ENCODE measurements around the gene ENTPD1.

ENTPD1 gene

GRCh38 chr10:95840681-95841080 lies 84.7 kb downstream of the ENTPD1 start:
- no peak for TF ChIP-seq CTCF (IDR thresholded peaks at IDR 0.05; ENCODE audit: borderline replicate concordance, insufficient read depth, low read depth, low read length)
- H3K4me3 ChIP-seq (ENCODE audit: low read depth, low read length): no peak overlapping the region

GRCh38 chr10:95841661-95842498 lies 85.9 kb downstream of the ENTPD1 start:
- H3K4me3 ChIP-seq (ENCODE audit: low read depth, low read length): no peak overlapping the region
- peak; percentile 32; the same call in 1 of the 2 replicates for TF ChIP-seq CTCF (IDR thresholded peaks at IDR 0.05; ENCODE audit: borderline replicate concordance, insufficient read depth, low read depth, low read length)

- no peak overlapping the region for H3K4me3 ChIP-seq (ENCODE audit: low read depth, low read length)
- no peak for TF ChIP-seq CTCF (IDR thresholded peaks at IDR 0.05; ENCODE audit: borderline replicate concordance, insufficient read depth, low read depth, low read length)
Observed at GRCh38 chr10:95845411-95845810, 89.4 kb downstream of the ENTPD1 start.

DNA sequence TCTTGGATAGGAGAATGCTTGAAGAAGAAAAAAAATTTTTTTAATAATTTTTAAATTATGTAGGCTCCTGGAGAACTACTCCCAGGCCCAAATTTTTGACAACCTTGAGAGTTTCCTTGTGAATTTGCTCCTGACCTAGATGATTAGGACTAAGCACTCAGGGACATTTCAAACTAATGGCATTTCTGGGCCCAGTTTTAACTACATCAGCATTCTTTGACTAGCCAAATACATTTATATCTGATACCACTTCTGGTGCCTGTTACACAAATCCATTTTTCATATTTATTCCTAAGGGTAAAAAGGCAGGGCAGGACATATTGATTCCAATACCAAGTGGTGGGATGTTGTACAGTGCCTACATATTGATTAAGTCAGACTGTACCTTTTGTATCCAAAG lies 91.0 kb downstream of the ENTPD1 start:
- no peak overlapping the region for H3K4me3 ChIP-seq (ENCODE audit: low read depth, low read length)
- no peak for TF ChIP-seq CTCF (IDR thresholded peaks at IDR 0.05; ENCODE audit: borderline replicate concordance, insufficient read depth, low read depth, low read length)

GRCh38 chr10:95848841-95849240 lies 92.9 kb downstream of the ENTPD1 start:
- TF ChIP-seq CTCF (IDR thresholded peaks at IDR 0.05; ENCODE audit: borderline replicate concordance, insufficient read depth, low read depth, low read length): no peak

GRCh38 chr10:95850791-95851190 lies 94.8 kb downstream of the ENTPD1 start:
- H3K4me3 ChIP-seq (ENCODE audit: low read depth, low read length): no peak overlapping the region
- no peak for TF ChIP-seq CTCF (IDR thresholded peaks at IDR 0.05; ENCODE audit: borderline replicate concordance, insufficient read depth, low read depth, low read length)

More at GRCh38 chr10:95848841-95849240, 92.9 kb downstream of the ENTPD1 start:
- no peak overlapping the region for H3K4me3 ChIP-seq (ENCODE audit: low read depth, low read length)
